Measurements from ENCODE around the gene TMEM72. TPM values are rescaled to one million over a fixed set of nuclear protein-coding genes. Genes with fewer than 3 reads are reported as not detected.

Gene TMEM72
- total RNA-seq, 1 donor from 2014 or later = not detected

GRCh38 chr10:44889834-44890233, 21.3 kb upstream of the TMEM72 start:
- DNase-seq (ENCODE audit: low spot score) = no peak

GRCh38 chr10:44890696-44891563, 20.2 kb upstream of the TMEM72 start:
- no peak for DNase-seq (ENCODE audit: low spot score)

- DNase-seq (ENCODE audit: low spot score) = no peak
These were observed 19.4 kb upstream of the TMEM72 start for GRCh38 chr10:44891721-44892120.

GRCh38 chr10:44893604-44894468, 17.3 kb upstream of the TMEM72 start:
- DNase-seq (ENCODE audit: low spot score) = no peak

GRCh38 chr10:44894691-44895090, 16.4 kb upstream of the TMEM72 start:
- no peak for DNase-seq (ENCODE audit: low spot score)

- no peak for DNase-seq (ENCODE audit: low spot score)
These were observed 15.9 kb upstream of the TMEM72 start for GRCh38 chr10:44895280-44895679.

GRCh38 chr10:44897049-44897448, 14.1 kb upstream of the TMEM72 start:
- DNase-seq (ENCODE audit: low spot score) = no peak

GRCh38 chr10:44898665-44899064, 12.5 kb upstream of the TMEM72 start:
- no peak for DNase-seq (ENCODE audit: low spot score)

- no peak for DNase-seq (ENCODE audit: low spot score)
These were observed 11.6 kb upstream of the TMEM72 start for GRCh38 chr10:44899450-44900080.

- DNase-seq (ENCODE audit: low spot score) = no peak
These were observed 8.1 kb upstream of the TMEM72 start for GRCh38 chr10:44902941-44903545.

- DNase-seq (ENCODE audit: low spot score) = no peak
These were observed 4.7 kb upstream of the TMEM72 start for GRCh38 chr10:44906486-44906885.

- no peak for DNase-seq (ENCODE audit: low spot score)
These were observed 3.6 kb upstream of the TMEM72 start for GRCh38 chr10:44907556-44907955.

- DNase-seq (ENCODE audit: low spot score) = no peak
These were observed 2.9 kb upstream of the TMEM72 start for GRCh38 chr10:44908066-44908749.

GRCh38 chr10:44908936-44909630, 2.1 kb upstream of the TMEM72 start:
- no peak for DNase-seq (ENCODE audit: low spot score)

- DNase-seq (ENCODE audit: low spot score) = no peak
These were observed 1.2 kb upstream of the TMEM72 start for GRCh38 chr10:44909910-44910309.

GRCh38 chr10:44910602-44911001, 535 bp upstream of the TMEM72 start:
- no peak for DNase-seq (ENCODE audit: low spot score)

- DNase-seq (ENCODE audit: low spot score) = no peak
These were observed 814 bp downstream of the TMEM72 start for GRCh38 chr10:44911951-44912350.

- DNase-seq (ENCODE audit: low spot score) = no peak
These were observed 2.4 kb downstream of the TMEM72 start for GRCh38 chr10:44913350-44914081.

GRCh38 chr10:44914891-44915290, 3.8 kb downstream of the TMEM72 start:
- DNase-seq (ENCODE audit: low spot score) = no peak
